Hepatic stellate cell (primary cell): ENCODE results near the gene CEP112.

Source experiments
- DNase-seq: peaks from one replicate; pipeline ENCODE4 v3.0.0; 2011; ENCODE audit warnings: low spot score

Gene CEP112

DNA sequence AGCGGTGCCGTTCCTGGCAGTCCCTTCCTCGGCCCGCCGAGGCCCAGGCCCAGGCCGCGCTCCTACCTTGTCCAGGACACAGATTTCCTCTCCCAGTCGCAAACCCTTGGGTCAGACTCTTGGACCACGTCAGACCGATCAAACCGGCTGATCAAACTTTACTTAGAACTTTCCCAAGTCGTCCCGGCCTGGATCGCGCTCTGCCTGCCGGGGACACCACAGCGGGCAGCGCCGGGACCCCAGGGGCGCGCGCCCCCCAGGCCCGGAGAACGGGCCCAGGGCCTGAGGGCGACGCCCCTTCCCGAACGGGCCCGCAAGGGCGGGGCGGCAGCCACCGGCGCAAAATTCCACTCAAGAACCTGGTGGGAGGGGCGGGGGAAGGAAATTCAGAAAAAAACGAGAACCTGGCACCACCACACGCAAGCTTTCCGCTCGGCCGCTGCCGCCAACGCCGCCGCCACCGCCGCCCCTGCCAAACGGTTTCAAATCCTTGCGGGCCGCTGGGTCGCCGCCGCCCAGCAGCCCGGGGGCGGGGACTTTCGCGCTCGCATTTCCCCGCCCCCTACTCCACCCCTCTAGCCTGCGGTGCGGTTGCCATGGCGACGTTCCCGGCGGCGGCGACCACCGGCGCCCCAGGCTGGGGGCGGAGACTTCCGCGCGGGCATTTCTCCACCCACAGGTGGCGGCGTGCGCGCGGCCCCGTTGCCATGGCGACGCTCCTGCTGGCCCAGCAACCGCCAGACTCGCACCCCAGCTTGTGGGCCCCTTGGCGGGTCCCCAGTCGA is at the start of gene CEP112:
CEP112 (minus strand) TSS at position 541 of the 785 bp plus-strand sequence.
- DNase-seq: peak; percentile 80

- no peak for DNase-seq
These were observed 48.7 kb upstream of the CEP112 start for GRCh38 chr17:66240630-66241029.

- DNase-seq: no peak
These were observed 48.1 kb upstream of the CEP112 start for GRCh38 chr17:66240013-66240412.

DNA sequence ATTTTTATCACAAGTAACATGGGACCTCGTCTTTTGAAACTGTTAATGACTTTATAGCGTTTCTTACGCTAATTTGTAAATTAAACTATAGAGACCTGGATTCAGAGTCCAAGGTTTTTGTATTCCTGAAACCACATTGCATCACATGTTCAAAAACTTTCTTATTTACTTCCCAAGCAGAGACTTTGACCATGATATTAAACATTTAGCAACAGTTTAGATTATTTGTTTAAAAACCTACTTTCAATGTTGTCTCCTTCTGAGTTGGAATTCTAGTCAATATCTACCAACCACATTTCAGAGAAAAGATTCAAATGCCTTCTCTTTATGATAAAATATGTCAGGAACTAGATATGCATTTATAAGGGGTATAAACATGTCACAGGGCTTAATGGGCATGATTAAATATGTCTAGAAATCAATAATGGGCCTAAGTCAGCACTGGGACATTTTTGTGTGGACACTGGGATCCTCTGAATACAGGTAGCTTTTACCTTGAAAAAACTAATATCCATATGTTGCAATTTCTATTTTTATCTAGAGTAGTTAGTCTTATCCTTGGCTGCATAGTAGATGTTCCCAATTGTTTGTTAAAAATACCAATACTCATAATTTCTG is 43.6 kb upstream of the CEP112 start:
- no peak for DNase-seq

DNA sequence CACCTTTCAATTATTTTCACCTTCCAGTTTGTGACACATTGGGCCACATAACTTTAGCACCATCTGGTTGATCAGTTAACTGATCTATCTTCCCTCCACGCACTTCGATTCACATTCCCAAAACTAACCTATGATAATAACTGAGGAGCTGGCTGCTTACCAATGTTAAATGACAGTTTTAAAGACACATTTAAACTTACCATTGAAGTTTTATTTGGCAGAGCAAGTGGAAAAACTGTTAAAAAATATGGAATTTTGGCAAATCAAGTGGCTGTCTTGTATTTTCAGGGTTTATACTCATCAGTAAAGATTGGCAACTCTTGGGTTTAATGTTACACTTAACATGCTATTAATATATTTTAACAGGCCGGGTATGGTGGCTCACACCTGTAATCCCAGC is 42.7 kb upstream of the CEP112 start:
- no peak for DNase-seq

GRCh38 chr17:66233023-66233753 is 41.3 kb upstream of the CEP112 start:
- no peak for DNase-seq

- no peak for DNase-seq
These were observed 39.1 kb upstream of the CEP112 start for GRCh38 chr17:66230922-66231591.

DNA sequence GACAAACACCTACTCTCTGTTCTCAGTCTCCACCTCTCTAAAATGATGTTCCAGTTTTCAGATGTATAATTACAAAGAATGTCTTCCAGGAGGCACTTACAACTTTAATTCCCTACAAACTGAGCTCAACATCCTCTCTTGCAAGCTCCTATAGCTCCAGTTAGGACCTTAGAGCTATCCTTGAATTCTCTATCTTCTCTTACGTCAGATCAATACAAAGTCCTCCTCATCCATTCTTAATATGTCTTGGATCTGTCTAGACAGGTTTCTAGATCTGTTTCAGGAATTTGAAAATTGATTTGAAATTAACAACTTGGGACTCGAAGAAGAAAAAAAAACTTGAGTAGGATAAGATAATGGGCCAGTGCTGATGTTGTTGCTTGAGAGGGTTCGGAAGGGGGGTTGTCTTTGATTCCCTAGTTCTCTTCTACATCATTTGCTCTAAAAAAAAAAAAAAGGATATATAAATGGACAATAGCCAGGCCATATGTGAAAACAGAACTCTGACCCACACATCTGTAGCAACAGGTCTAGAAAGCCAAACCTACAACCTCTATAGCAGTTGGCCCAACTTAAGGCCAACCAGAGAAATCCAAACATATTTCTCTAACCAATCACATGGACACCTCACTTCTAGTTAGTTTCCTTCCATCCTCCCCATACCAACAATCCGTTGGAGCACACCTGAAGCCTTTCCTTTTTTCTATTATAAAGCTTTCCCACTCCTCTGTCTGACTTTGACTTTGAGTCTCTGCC is 38.0 kb upstream of the CEP112 start:
- DNase-seq: no peak

- DNase-seq: no peak
These were observed 37.2 kb upstream of the CEP112 start, which contains the start of gene APOH for GRCh38 chr17:66228887-66229782. TSS of gene APOH (minus strand) at chr17:66229415. CDS start at chr17:66229379, 36 bp downstream.

- DNase-seq: no peak
These were observed 35.5 kb upstream of the CEP112 start for GRCh38 chr17:66227212-66228045.

DNA sequence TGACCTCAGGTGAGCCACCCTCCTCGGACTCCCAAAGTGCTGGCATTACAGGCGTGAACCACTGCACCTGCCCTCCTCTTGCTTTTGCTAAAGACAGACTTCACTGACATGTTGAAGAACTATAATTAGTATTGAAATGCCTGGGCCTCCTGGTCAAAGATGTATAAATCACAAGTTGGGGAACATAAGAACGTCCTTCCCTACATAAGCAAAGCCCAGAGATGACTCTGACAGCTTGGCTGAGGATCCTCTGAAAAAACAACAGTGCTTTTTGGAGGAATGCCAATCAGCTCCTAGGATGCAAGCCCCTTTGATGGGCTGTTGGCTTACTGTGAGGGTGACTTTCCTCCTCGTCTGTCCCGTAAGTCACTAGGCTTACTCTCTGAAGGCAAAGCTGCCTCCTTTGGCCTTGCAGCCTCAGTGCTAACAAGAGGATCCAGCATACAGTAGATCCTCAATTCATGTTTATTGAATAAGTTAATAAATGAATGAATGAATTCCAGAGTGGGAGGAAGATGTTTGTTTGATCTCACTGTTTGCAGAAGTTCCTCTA is 30.9 kb upstream of the CEP112 start:
- DNase-seq: no peak

GRCh38 chr17:66221755-66222530 is 30.0 kb upstream of the CEP112 start:
- no peak for DNase-seq

GRCh38 chr17:66221343-66221742 is 29.4 kb upstream of the CEP112 start:
- DNase-seq: no peak

- no peak for DNase-seq
These were observed 28.3 kb upstream of the CEP112 start for GRCh38 chr17:66220079-66220835.

GRCh38 chr17:66215529-66215911 is 23.6 kb upstream of the CEP112 start:
- no peak for DNase-seq

DNA sequence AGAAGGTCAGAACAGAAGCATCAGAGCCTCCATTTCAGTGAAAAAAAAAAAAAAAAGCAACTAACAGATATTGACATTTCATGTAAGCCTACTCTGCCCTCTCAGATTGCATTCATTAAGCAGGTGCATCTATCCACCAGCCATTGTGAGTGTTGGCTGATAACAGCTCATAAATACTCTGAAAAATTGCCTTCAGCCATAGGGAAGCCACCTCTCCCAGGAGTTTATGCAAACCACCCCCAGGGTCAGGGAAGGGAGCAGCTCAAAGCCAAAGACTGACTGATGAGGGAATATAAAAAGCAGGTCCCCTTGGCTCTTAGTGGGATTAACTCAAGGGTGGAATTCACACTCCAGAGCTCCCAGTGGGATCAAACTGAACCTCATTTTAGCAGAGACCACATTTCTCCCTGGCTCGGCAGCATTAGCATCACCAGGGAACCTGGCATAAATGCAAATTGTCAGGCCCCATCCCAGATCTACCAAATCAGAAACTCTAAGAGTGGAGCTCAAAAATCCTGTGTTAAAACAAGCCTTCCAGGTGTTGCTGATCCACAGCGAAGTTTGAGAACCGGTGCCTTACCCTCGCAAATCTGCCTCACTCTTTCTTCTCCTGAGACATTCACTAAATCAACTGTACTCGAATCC is 23.1 kb upstream of the CEP112 start:
- DNase-seq: no peak
